GM19438 (cell line): Measurements from ENCODE around the gene CGB2.
"Not testable (repeated sequence)": the region's sequence is repeated elsewhere in the genome, so short reads cannot be mapped to it uniquely, and the experiment has no call there.

ENCODE experiments used
- ATAC-seq: cut with Tn5 transposase; IDR thresholded peaks from one replicate; pipeline ENCODE4 v1.9.1; 2021; ENCODE audit warnings: low read depth; ENCODE audit not compliant: unreplicated experiment

The CGB2 gene

DNA sequence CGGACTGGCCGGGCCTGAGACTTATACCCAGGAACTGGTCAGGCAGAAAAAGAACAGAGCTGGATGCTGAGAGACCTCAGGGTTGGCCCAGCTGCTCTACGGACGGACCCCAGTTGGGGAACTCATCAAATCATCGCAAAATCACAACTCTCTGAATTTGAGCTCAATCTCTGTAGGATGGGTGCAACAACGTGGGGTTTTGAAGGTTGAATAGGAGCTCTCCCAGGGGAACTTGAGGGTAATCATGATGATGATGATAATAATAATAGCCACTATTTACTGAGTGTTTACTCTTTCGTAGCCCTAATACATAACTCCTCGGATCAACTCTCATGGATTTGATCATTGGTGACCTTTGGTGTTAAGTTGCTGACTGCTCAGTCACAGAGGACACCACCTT is 1.4 kb upstream of the CGB2 start:
- not testable (repeated sequence) for ATAC-seq

DNA sequence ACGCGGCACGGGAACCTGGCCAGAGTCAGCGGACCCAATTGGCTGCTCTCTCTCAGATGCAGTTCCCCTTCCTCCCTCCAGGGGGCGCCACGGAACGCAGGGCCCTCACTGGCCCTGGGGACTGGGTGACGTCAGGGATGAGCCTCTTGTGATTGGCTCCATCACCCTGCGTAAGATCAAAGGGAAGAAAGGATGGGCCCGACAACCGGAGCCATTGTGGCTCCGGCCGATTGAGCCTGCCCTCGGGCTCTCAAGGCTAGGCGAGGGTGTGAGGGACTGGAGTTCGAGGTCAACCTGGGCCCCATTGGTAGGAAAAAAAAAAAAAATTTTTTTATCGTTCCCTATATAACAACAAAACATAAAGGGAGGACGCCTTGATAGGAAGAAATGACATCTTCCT is 5.1 kb downstream of the CGB2 start, which contains the start of gene CGB1:
Gene CGB1, minus strand, starts transcription at position 81 of the 400 bp plus-strand sequence. CDS start 184 bp downstream, outside the sequence.
- not testable (repeated sequence) for ATAC-seq

DNA sequence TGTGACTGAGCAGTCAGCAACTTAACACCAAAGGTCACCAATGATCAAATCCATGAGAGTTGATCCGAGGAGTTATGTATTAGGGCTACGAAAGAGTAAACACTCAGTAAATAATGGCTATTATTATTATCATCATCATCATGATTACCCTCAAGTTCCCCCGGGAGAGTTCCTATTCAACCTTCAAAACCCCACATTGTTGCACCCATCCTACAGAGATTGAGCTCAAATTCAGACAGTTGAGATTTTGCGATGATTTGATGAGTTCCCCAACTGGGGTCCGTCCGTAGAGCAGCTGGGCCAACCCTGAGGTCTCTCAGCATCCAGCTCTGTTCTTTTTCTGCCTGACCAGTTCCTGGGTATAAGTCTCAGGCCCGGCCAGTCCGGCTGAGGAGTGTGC is 6.4 kb downstream of the CGB2 start:
- not testable (repeated sequence) for ATAC-seq

DNA sequence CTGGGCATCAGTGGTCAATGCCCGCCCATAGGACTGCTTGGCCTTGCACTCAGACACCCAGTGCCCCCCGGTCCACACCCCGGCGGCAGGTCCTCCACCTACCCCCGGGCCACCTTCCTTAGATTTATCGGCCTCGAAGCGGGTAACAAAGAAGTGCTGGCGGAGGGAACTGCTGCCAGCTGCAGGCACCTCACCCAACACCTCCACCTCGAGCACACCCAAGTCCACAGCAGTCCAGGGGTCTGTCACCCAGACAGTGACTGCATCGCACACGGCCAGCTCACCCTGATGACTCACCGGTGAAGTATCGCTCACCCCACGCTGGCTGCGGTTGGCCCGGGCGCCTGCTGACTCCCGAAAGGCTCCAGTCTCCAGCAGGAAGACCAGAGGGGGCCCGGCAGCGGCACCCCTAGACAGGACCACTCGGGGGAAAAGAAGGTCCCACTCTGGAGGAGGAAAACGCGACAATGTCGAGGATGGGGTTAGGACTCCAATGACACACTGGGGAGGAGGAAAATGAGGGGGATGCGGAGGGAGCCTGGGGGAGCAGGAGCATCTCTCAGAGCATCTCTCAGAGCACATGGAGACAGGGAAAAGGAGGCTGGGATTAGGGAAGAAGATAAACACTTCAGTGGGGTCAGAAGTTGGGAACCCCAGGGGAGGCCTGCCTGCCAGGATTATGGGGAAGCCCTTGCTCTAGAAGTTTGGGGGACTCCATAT is 7.0 kb downstream of the CGB2 start:
- not testable (repeated sequence) for ATAC-seq

DNA sequence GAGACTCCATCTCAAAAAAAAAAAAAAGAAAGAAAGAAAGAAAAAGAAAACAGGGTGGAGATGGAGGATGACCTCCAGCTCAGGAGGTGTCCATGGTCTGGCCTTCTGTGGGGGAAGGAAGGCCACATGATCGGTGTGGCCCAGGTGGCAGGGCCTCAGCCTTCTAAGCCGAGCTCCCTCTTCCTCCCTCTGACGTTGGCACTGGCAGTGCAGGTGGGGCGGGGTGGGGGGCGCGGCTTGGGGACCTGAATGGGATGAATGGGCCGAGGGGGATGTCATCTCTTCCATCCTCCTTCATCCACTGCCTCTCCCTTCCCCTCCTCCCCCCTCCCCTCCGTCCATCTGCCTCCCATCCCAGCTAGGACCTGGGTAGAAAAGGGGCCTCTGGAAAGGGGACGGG is 8.0 kb downstream of the CGB2 start:
- not testable (repeated sequence) for ATAC-seq

DNA sequence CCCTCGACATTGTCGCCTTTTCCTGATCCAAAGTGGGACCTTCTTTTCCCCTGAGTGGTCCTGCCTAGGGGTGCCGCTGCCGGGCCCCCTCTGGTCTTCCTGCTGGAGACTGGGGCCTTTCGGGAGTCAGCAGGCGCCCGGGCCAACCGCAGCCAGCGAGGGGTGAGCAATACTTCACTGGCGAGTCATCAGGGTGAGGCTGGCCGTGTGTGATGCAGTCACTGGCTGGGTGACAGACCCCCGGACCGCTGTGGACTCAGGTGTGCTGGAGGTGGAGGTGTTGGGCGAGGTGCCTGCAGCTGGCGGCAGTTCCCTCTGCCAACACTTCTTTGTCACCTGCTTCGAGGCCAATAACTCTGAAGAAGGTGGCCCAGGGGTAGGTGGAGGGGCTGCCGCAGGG is 10.5 kb downstream of the CGB2 start:
- no peak for ATAC-seq

DNA sequence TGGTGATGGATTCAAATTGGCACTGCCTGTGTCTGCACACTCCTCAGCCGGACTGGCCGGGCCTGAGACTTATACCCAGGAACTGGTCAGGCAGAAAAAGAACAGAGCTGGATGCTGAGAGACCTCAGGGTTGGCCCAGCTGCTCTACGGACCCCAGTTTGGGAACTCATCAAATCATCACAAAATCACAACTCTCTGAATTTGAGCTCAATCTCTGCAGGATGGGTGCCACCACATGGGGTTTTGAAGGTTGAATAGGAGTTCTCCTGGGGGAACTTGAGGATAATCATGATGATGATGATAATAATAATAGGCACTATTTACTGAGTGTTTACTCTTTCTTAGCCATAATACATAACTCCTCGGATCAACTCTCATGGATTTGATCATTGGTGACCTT is 11.0 kb downstream of the CGB2 start:
- not testable (repeated sequence) for ATAC-seq

DNA sequence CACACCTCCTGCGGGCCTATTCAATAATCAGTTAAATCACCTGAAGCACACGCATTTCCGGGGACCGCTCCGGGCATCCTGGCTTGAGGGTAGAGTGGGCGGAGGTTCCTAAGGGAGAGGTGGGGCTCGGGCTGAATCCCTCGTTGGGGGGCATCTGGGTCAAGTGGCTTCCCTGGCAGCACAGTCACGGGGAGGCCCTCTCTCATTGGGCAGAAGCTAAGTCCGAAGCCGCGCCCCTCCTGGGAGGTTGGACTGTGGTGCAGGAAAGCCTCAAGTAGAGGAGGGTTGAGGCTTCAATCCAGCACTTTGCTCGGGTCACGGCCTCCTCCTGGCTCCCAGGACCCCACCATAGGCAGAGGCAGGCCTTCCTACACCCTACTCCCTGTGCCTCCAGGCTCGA is 11.9 kb downstream of the CGB2 start, which contains the start of gene CGB5:
Gene CGB5, plus strand, starts transcription at position 301 of the 400 bp plus-strand sequence. CDS start 362 bp downstream, outside the sequence.
- ATAC-seq = not testable (repeated sequence)

DNA sequence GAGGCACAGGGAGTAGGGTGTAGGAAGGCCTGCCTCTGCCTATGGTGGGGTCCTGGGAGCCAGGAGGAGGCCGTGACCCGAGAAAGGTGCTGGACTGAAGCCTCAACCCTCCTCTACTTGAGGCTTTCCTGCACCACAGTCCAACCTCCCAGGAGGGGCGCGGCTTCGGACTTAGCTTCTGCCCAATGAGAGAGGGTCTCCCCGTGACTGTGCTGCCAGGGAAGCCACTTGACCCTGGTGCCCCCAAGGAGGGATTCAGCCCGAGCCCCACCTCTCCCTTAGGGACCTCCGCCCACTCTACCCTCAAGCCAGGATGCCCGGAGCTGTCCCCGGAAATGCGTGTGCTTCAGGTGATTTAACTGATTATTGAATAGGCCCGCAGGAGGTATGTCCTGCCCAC is 17.3 kb downstream of the CGB2 start, which contains the start of gene CGB8:
Gene CGB8, minus strand, starts transcription at position 101 of the 400 bp plus-strand sequence. CDS start 372 bp downstream, outside the sequence.
- ATAC-seq = not testable (repeated sequence)

DNA sequence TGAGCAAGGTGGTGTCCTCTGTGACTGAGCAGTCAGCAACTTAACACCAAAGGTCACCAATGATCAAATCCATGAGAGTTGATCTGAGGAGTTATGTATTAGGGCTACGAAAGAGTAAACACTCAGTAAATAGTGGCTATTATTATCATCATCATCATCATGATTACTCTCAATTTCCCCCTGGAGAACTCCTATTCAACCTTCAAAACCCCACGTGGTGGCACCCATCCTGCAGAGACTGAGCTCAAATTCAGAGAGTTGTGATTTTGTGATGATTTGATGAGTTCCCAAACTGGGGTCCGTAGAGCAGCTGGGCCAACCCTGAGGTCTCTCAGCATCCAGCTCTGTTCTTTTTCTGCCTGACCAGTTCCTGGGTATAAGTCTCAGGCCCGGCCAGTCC is 18.1 kb downstream of the CGB2 start:
- not testable (repeated sequence) for ATAC-seq

DNA sequence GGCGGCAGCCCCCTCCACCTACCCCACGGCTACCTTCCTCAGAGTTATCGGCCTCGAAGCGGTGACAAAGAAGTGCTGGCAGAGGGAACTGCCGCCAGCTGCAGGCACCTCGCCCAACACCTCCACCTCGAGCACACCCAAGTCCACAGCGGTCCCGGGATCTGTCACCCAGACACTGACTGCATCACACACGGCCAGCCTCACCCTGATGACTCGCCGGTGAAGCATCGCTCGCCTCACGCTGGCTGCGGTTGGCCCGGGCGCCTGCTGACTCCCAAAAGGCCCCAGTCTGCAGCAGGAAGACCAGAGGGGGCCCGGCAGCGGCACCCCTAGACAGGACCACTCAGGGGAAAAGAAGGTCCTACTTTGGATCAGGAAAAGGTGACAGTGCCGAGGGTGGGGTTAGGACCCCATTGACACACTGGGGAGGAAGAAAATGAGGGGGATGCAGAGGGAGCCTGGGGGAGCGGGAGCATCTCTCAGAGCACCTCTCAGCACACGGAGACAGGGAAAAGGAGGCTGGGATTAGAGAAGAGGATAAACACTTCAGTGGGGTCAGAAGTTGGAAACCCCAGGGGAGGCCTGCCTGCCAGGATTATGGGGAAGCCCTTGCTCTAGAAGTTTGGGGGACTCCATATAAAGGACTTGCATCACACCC is 18.8 kb downstream of the CGB2 start:
- ATAC-seq = not testable (repeated sequence)

DNA sequence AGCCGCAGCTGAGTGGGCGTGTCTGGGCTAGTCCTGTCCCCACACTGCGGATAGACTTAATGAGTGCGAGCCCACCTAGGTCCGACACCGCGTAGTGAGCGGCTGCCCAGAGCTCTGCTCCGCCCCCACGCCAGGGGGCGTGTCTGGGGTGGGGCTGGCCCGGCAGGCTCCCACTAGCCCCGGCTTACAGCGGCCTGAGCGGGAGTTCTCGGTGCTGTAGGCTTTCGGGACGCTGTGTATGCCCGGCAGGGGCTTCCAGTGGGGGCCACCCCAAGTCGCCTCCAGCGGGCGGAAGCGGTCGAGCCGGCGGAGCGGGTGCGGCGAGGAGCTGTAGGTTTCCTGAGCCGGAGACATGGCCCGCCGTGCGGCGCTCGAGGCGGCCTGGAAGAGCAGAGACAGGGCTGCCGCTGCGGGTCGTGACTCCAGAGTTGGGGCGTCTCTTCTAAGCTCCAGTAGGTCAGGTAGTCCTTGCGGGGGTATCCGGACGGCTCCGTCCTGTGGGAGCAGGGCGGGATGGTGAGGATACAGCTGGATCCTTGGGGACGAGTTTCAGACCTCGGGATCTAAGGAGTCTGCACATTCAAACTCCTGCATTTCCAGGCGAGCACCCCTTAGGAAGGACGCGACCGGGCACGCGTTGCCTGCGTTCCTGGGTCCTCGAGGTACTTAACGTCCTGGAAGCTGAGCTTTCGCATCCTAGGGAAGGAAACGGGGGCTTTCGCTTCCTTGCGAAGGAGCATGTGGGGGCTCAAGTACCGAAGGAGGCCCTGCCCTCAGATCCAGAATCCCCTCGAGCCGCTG is 24.6 kb downstream of the CGB2 start:
- ATAC-seq = no peak

DNA sequence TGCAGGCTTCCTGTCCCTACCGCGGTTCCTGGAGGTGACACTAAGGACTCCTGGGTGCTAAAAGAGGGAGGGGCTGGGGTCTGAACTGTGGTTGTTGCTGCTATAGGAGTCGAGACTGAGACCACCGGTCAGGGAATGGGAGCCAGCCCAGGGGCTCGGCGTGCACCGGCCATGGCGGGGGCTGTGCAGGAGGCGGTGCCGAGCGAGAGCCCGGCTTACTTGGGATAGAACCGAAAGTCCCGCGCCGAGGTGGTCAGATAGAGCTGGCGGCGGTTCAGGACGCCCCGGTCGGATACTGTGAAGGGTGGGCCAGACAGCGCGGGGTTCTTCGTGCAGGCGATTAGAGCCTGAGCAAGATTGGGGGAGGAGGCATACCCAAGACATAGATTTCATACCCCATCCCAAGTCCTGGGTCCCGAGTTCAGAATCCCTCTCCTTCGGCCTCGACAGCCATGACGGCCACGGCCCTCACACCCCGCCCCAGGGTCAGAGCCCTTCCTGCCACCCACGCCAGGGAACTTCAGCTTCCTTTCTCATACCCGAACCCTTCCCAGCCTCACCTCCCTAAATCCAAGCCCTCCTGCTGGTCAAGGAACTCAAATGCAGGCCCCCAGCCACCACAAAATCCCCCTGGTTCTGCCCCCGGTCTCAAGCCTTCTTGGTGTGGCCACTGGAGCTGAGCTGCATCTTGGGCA is 25.4 kb downstream of the CGB2 start:
- ATAC-seq = not testable (repeated sequence)

DNA sequence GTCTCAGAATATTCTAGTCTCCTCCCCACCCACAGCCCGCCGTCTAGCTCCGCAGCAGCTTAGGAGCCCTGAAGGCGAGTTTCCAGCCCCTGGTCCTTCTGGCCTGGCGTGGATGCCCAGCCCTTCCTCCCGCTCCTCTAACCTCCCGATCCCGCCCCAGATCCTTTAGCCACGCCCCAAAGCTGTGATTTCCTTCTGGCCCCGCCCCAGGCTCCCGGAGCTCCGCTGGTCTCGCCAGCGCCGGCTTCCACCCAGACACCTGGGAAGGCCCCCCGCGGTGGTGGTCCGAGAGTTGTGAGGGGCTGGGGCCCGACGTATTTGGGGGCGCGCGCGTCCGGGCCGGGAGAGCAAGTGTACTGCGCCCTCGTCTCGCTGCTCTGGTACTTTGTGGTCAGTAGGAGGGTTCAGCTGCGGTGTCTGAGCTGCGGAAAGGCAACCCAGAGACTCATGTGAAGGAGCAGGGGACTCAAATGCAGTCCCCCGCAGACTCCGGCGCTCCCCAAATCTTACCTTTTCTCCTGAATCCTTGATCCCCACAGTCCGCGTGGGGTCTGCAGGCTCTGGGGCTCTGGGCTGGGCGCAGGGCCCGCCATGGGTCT is 26.0 kb downstream of the CGB2 start, which contains the start of gene CGB7:
Gene CGB7, minus strand, starts transcription at position 114 of the 599 bp plus-strand sequence. CDS start 2,374 bp downstream, outside the sequence.
- ATAC-seq = no peak

DNA sequence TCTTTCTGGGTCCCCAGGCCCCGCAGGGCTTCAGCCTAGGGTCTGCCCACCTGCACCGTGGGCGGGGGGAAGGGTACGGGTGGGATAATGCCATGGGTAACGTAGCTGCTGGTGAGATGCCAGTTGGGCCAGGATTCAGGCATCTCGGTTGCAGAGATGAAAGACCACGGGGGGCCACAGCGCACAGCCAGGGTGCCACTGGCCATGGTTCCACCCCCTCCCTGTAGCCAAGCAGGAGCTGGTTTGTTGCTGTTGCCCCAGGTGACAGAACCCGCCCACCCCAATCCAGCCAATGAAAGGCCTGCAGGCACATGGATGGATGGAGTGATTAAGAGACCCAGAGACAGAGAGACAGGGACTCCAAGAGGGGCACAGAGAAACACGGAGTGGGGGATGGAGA is 26.9 kb downstream of the CGB2 start:
- ATAC-seq = no peak

DNA sequence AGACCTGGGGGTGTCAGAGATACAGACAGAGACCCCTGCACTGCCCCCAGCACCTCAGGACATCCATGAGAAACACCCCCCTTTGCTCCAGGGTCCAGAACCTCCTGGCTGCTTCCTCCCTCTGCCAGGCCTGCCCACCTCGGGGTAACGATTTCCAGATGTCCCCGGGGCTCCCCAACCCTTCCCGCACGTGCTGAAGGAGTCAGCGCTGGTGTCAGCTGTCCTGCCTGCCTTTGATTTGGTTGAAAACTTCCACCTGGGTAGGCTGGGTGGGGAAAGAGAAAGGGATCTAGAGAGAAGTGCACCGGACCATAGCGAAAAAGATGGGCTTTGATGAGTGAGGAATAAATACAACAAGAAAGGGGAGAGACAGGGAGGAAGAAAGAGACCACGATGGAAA is 27.4 kb downstream of the CGB2 start:
- ATAC-seq = no peak

DNA sequence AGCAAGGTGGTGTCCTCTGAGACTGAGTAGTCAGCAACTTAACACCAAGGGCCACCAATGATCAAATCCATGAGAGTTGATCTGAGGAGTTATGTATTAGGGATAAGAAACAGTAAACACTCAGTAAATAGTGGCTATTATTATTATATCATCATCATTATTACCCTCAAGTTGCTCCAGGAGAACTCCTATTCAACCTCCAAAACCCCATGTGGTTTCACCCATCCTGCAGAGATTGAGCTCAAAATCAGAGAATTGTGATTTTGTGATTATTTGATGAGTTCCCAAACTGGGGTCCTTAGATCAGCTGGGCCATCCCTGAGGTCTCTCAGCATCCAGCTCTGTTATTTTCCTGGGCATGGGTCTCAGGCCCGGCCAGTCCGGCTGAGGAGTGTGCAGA is 29.3 kb downstream of the CGB2 start:
- ATAC-seq = no peak

DNA sequence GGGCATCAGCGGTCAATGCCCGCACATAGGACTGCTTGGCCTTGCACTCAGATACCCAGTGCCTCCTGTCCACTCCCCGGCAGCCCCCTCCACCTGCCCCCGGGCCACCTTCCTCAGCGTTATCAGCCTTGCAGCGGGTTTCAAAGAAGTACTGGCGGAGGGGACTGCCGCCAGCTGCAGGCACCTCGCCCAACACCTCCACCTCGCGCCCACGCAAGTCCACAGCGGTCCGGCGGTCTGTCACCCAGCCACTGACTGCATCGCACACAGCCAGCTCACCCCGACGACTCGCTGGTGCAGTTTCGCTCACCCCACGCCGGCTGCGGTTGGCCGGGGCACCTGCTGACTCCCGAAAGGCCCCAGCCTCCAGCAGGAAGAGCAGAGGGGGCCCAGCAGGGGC is 29.8 kb downstream of the CGB2 start:
- no peak for ATAC-seq

DNA sequence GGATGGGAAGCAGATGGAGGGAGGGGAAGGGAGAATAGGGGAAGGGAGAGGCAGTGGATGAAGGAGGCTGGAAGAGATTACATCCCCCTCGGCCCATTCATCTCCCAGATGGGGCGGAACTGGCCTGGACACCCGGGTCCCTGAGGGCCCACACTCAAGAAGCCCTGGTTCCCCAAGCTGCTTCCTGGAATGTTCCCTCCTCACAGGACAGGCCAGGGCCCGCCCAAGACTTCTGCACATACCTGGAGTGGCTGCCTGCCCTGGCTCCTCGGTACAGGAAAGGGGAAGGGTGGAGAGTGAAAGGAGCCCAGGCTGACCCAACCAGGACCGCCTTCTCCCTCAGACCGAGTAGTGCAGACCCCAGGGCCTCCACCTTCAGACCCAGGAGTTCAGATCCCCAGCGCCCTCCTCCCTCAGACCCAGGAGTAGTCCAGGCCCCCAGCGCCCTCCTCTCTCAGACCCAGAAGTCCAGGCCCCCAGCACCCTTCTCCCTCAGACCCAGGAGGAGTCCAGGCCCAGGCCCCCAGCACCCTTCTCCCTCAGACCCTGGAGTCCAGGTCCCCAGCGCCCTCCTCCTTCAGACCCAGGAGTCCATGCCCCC is 32.4 kb downstream of the CGB2 start:
- no peak for ATAC-seq
